Activated effector memory CD4-positive, alpha-beta T cell treated with anti-CD3 and anti-CD28 coated beads, Interleukin-2, amount 50 U/mL, for 16 hours (primary cell): ENCODE results near the gene SMG1.
"Not testable (repeated sequence)": the region's sequence is repeated elsewhere in the genome, so short reads cannot be mapped to it uniquely, and the experiment has no call there.

Experiments
- DNase-seq: peaks from one replicate; pipeline ENCODE4 v3.0.0-alpha.2; 2020

The SMG1 gene

DNA sequence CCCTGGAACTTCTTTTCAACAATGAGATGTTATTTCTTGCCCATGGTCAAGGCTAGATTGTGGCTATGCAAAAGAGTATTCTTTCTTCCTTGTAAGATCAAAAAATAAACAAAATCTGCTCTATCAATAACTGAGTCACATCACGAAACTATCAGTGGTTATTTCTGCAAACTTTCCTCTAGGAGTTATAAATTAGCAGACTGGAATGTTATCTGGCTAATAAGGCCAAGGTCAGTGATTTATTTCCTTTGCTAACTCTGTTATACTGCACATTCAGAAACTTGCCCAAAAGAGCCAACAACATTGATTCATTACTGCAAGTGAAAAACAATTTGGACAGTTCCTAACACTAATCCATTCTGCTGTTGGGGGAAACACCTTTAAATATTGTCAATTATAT is 129.8 kb downstream of the SMG1 start:
- DNase-seq = no peak

- no peak for DNase-seq
These were observed 133.3 kb downstream of the SMG1 start for GRCh38 chr16:18792836-18793433.

GRCh38 chr16:18789850-18790706 is 136.1 kb downstream of the SMG1 start, which contains the start of gene RPS15A:
TSS of gene RPS15A (minus strand) at chr16:18790334. CDS start at chr16:18789113, 1,221 bp downstream.
- DNase-seq = peak; percentile 97

- DNase-seq = no peak
These were observed 136.7 kb downstream of the SMG1 start for GRCh38 chr16:18789515-18789849.

DNA sequence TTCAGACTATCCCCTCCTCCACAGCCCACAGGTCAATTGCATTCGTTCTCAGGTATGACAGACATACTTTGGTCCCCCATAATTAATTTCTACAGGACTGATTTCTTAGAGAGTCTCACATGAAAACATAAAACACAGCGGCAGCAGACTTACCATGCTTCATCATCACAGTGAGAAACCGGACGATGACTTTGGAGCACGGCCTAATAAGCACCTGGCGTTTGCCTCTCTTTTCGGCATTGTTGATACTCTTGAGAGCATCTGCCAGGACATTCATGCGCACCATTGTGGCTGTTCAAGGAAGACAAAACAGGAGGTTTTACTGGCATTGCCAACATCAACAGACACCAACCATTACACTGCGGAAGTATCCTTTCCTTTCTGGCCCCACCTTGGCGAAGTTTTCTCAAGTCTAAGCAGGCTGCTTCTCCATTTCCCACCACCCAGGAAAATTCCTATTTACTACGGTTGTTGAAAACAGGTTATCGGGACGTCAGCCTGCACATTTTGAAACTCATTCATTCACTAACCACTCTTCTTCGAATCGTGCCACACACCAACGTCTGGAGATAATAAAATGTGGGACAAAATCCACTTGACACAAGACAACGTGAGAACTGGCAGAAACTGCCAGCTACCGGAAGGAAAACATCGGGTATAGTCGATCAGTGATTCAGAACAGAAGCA is 137.2 kb downstream of the SMG1 start:
- no peak for DNase-seq

GRCh38 chr16:18784917-18785623 is 141.1 kb downstream of the SMG1 start:
- no peak for DNase-seq

DNA sequence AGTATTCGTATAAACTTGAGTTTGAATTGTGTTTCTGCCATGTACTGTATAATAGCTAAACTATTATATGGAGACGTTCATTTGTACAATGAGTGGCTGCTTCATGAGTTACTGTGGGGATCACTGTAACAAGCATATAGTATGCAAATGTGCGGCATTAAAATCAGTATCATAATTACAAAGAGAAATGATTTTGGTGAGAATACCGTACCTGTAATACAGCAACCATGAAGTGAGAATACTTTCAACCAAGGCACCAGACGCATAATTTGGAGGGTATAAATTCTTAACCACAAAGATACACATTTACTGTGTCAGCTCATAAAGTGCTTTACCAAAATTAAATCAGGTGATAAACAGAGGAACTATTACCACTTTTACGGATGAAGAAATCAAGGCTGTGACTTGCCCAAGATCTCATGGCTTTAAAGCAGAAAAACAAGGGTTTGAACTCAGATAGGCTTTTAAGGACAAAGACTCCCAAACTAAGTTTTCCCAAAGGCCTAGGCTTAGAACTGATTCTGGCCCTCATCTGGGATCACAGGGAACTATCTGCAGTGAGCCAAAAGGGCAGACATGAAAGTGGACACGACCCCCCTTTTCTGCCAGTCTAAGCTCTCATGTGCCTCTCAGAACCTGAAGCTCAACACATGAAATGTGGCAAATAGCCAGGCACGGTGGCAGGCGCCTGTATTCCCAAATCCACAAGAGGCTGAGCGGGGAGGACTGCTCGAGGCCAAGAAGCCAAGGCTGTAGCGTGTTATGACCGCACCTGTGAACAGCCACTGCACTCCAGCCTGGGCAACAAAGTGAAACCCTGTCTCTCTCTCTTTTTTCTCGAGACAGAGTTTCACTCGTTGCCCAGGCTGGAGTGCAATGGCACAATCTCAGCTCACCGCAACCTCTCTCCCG is 142.5 kb downstream of the SMG1 start:
- DNase-seq = no peak

GRCh38 chr16:18782697-18783429 is 143.3 kb downstream of the SMG1 start:
- no peak for DNase-seq

- DNase-seq = not testable (repeated sequence)
These were observed 145.0 kb downstream of the SMG1 start for GRCh38 chr16:18781232-18781631.

DNA sequence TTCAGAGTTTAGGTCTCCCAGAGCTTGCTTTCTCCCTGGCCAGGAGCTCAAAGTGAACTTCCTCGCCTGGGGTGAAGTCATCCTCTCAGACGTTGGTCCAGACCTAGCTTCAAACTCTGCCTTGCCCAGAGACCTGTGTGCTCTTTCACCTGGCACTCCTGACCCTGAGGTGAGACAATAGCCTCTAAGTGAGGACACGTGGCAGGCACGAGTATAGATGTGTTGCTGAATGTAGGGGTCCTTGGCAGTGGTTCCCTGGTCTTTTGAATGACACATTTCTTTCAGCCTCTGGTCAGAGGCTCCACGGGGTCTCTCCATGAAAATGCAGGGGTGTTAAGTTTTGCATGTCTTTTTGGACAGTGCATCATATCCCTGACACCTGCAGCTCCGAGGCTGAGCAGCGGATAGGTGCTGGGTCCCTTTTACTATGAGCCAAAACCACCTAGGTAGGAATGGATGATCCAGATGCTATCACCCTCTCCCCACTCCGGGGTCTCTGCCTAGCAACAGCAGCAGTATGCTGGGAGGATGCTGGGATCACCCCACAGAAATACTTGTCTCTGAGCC is 145.7 kb downstream of the SMG1 start:
- DNase-seq = not testable (repeated sequence)

- not testable (repeated sequence) for DNase-seq
These were observed 148.5 kb downstream of the SMG1 start for GRCh38 chr16:18777664-18778063.

DNA sequence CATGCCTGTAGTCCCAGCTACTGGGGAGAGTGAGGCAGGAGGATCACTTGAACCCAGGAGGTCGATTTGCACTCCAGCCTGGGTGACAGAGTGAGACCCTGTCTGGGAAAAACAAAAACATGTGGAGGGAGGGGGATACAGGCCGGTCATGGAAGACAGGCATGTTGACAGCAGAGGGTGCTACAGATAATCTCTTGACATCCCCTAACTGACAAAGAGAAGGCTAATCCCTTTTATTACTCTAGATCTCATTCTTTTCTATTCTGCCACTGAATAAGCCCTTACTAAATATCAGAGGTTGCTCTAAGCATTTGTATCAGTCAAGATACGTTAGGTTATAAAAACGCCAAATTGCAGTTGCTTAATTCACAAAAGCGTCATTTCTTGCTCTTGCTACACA is 149.9 kb downstream of the SMG1 start:
- not testable (repeated sequence) for DNase-seq

DNA sequence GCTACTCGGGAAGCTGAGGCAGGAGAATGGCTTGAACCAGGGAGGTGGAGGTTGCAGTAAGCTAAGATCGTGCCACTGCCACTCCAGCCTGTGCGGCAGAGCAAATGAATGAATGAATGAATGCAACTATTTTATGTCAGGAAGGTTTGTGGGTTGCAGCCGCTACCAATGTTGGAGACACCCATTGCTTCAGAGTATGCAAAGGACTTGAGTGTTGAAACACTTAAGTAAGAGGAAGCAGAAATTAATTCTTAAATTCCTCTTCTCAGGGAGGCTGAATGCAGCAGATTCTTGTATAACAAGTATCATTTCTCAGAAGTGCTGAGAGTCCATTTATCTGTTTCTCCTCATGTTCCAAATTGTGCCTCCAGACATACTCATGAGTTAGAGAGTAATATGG is 151.6 kb downstream of the SMG1 start:
- DNase-seq = not testable (repeated sequence)

DNA sequence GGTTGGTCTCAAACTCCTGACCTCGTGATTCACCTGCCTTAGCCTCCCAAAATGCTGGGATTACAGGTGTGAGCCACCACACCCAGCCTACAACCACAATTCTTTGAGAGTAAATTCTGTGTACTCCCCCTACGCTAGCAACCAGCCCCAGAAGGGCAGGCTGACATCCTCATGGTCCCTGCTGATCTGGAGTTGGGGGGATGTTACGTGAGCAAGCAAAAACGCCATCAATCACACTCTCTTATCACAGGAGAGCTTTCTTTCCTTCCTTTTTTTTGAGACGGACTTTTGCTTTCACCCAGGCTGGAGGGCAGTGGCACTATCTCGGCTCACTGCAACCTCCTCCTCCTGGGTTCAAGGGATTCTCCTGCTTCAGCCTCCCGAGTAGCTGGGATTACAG is 154.0 kb downstream of the SMG1 start:
- not testable (repeated sequence) for DNase-seq

GRCh38 chr16:18770336-18770962 is 155.8 kb downstream of the SMG1 start:
- not testable (repeated sequence) for DNase-seq

- DNase-seq = not testable (repeated sequence)
These were observed 159.0 kb downstream of the SMG1 start for GRCh38 chr16:18767217-18767616.

GRCh38 chr16:18762713-18763112 is 163.5 kb downstream of the SMG1 start:
- not testable (repeated sequence) for DNase-seq

DNA sequence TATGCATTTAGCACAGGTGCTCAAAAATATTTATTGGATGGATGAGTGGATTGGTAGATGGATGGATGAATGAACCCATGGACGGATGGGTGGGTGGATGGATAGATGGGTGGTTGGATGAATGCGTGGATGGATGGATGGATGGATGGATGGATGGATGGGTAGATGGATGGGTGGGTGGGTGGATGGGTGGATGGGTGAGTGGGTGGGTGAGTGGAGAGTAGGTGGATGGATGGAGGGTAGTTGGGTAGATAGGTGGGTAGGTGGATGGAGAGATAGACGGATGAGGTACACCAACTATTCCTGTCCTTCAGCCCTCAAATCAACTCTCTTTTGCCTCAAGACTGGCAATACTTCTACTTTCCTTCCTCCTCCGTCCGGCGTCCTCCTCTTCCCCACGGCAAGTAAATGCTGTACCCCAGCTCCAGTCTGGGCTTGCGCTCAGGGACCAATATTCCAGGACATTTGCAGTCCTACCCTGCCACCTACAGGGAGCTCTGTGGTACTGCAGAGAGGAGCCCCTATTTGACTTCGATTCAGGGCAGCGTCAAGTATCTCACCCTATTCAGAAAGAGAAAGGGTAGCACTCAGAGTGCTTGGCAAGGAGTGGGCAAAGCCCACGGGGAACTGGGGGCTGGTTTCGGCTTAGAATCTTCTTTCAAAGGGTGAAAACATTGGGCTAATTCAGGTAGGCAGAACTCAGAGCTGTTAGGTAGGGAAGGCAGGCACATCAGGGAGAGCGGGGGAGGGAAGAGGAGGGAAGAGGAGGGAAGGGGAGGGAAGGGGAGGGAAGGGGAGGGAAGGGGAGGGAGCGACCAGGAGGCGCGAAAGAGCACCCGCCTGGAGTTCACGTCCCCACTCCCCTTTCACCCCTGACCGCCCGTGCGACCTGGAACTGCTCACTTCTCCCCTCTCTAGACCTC is 166.3 kb downstream of the SMG1 start:
- DNase-seq = peak; percentile 81

GRCh38 chr16:18757960-18758660 is 168.1 kb downstream of the SMG1 start:
- DNase-seq = not testable (repeated sequence)
